GM18508 (cell line): ENCODE measurements around the gene TRMU.

Source experiments
- ATAC-seq: cut with Tn5 transposase; IDR thresholded peaks from one replicate; pipeline ENCODE4 v1.9.1; 2021; ENCODE audit warnings: moderate number of reproducible peaks; ENCODE audit not compliant: insufficient read depth, unreplicated experiment

Gene TRMU

GRCh38 chr22:46329616-46330015 lies 5.9 kb upstream of the TRMU start:
- ATAC-seq = no peak

GRCh38 chr22:46330426-46330825 lies 5.1 kb upstream of the TRMU start:
- no peak for ATAC-seq

- ATAC-seq = no peak
These were observed 4.0 kb upstream of the TRMU start for GRCh38 chr22:46331496-46331895.

GRCh38 chr22:46336119-46337078 lies 885 bp downstream of the TRMU start:
- ATAC-seq = no peak

- no peak for ATAC-seq
These were observed 2.4 kb downstream of the TRMU start for GRCh38 chr22:46337870-46338269.

- ATAC-seq = no peak
These were observed 3.1 kb downstream of the TRMU start for GRCh38 chr22:46338636-46339035.

- no peak for ATAC-seq
These were observed 4.4 kb downstream of the TRMU start for GRCh38 chr22:46339956-46340355.

- no peak for ATAC-seq
These were observed 5.2 kb downstream of the TRMU start for GRCh38 chr22:46340676-46341075.

GRCh38 chr22:46346680-46347405 lies 11.3 kb downstream of the TRMU start:
- ATAC-seq = no peak

GRCh38 chr22:46347646-46348045 lies 12.1 kb downstream of the TRMU start:
- no peak for ATAC-seq

GRCh38 chr22:46348099-46348695 lies 12.7 kb downstream of the TRMU start:
- no peak for ATAC-seq

- ATAC-seq = no peak
These were observed 13.7 kb downstream of the TRMU start for GRCh38 chr22:46349238-46349637.

- ATAC-seq = no peak
These were observed 14.2 kb downstream of the TRMU start for GRCh38 chr22:46349681-46350080.

GRCh38 chr22:46350121-46350520 lies 14.6 kb downstream of the TRMU start:
- no peak for ATAC-seq

GRCh38 chr22:46350646-46351045 lies 15.1 kb downstream of the TRMU start:
- no peak for ATAC-seq

- ATAC-seq = no peak
These were observed 15.7 kb downstream of the TRMU start for GRCh38 chr22:46351131-46351735.

- ATAC-seq = no peak
These were observed 16.3 kb downstream of the TRMU start for GRCh38 chr22:46351767-46352166.

- no peak for ATAC-seq
These were observed 16.8 kb downstream of the TRMU start for GRCh38 chr22:46352276-46352675.

- no peak for ATAC-seq
These were observed 17.3 kb downstream of the TRMU start for GRCh38 chr22:46352691-46353386.

GRCh38 chr22:46353483-46354105 lies 18.1 kb downstream of the TRMU start:
- no peak for ATAC-seq
